Panc1 (cell line): ENCODE data around the gene SIGLEC5. TPM values are rescaled to one million over a fixed set of nuclear protein-coding genes. Genes with fewer than 3 reads are reported as not detected.

Experiments
- ATAC-seq: fragments of 200-7000 bp; cut with Tn5 transposase; 2 replicates; pipeline ENCODE4 v1.9.1; 2020; ENCODE audit warnings: mild to moderate bottlenecking, moderate library complexity
- BruUV-seq: library from RNA; stranded (reverse); fragments of 400-500 nt; replicated peaks from 2 replicates; lab custom pipeline; 2021; lab: Mats Ljungman, UMichigan
- CTCF ChIA-PET: fragments of 300-600 bp; sonication (Branson Sonifier 250); formaldehyde crosslinking; loops from one replicate; lab custom pipeline; 2022; ENCODE audit warnings: antibody characterized with exemption; lab: Charles Lee
- POLR2A ChIA-PET: fragments of 300-600 bp; sonication (Branson Sonifier 250); formaldehyde crosslinking; loops from one replicate; lab custom pipeline; 2022; ENCODE audit warnings: antibody characterized with exemption; lab: Charles Lee
- DNase-seq: peaks from one replicate; pipeline ENCODE4 v3.0.0-alpha.2; 2010; ENCODE audit warnings: low read depth, low spot score
- H3K27ac ChIP-seq: 2 replicates; pipeline ENCODE4 v1.5.1; 2011; ENCODE audit warnings: mild to moderate bottlenecking, low read length, inconsistent platforms
- H3K27me3 ChIP-seq: fragments of 200-500 bp; sonication (Bioruptor generic); 2 replicates; pipeline ENCODE4 v1.6.0; 2014; ENCODE audit warnings: low read length, inconsistent platforms; ENCODE audit not compliant: control insufficient read depth, insufficient read depth
- H3K36me3 ChIP-seq: fragments of 200-500 bp; sonication (Bioruptor generic); 2 replicates; pipeline ENCODE4 v1.5.1; 2014; ENCODE audit warnings: inconsistent platforms, mild to moderate bottlenecking, low read length, moderate library complexity; ENCODE audit not compliant: control insufficient read depth, insufficient read depth
- H3K4me1 ChIP-seq: 2 replicates; pipeline ENCODE4 v1.5.1; 2011; ENCODE audit warnings: inconsistent platforms, mild to moderate bottlenecking, low read length, moderate library complexity; ENCODE audit not compliant: control insufficient read depth, insufficient read depth
- H3K4me3 ChIP-seq, 2 experiments: 2 replicates each; pipeline ENCODE4 v1.5.1; 2011 to 2012; ENCODE audit warnings: low read depth in 2 of 2, low read length in 2 of 2, mild to moderate bottlenecking in 2 of 2, inconsistent platforms in 1 of 2, moderate library complexity in 1 of 2
- H3K9me3 ChIP-seq: fragments of 200-500 bp; sonication (Bioruptor generic); 2 replicates; pipeline ENCODE4 v1.5.1; 2014; ENCODE audit warnings: low read depth, mild to moderate bottlenecking, inconsistent platforms, low read length, moderate library complexity; ENCODE audit not compliant: control insufficient read depth, insufficient read depth
- CTCF ChIP-seq: fragments of 450-650 bp; IDR thresholded peaks from 2 replicates; pipeline ENCODE4 v1.5.1; 2017; ENCODE audit warnings: mild to moderate bottlenecking
- POLR2AphosphoS5 ChIP-seq: IDR thresholded peaks from 2 replicates; pipeline ENCODE4 v1.6.1; 2012; ENCODE audit warnings: mild to moderate bottlenecking, low read depth, low read length, moderate library complexity
- REST ChIP-seq, 2 experiments: IDR thresholded peaks; 2 replicates each; pipeline ENCODE4 v1.6.1; 2011 to 2012; ENCODE audit warnings: low read depth in 2 of 2, control low read depth in 1 of 2, low read length in 1 of 2, mild to moderate bottlenecking in 1 of 2, moderate library complexity in 1 of 2; ENCODE audit not compliant: insufficient read depth in 1 of 2
- SIN3A ChIP-seq: IDR thresholded peaks from 2 replicates; pipeline ENCODE4 v1.6.1; 2012; ENCODE audit warnings: low read depth, mild to moderate bottlenecking, low read length, moderate library complexity, borderline replicate concordance; ENCODE audit not compliant: insufficient read depth
- TCF7L2 ChIP-seq: IDR thresholded peaks from 2 replicates; pipeline ENCODE4 v1.6.1; 2011; ENCODE audit warnings: mild to moderate bottlenecking, low read depth, low read length, inconsistent platforms
- in situ Hi-C: cut with HindIII; loops from 2 replicates; pipeline ENCODE4 v1.10.0; 2016; ENCODE audit warnings: low sequenced_read_pairs, low pct_unique_long_range_greater_than_20kb
- intact Hi-C: fragments of 100-400 bp; cut with micrococcal nuclease; formaldehyde crosslinking; loops from one replicate; pipeline ENCODE4 v1.10.0; 2022; ENCODE audit not compliant: unreplicated experiment
- total RNA-seq: library from RNA; stranded (reverse); gene quantifications from one replicate; pipeline ENCODE4 v1.2.1, GENCODE V29; 2021; ENCODE audit not compliant: unreplicated experiment

SIGLEC5 gene
- total RNA-seq, 1 experiment from 2014 or later, result not detected

- Histone ChIP-seq H3K4me3 (no peak overlapping the region), H3K27ac (no peak overlapping the region), H3K27me3 (no peaks in the 10 kb centered on the region), H3K9me3 (no peaks in the 10 kb centered on the region), H3K36me3 (no peaks in the 10 kb centered on the region), H3K4me1 (no peaks in the 10 kb centered on the region)
- TF ChIP-seq REST (IDR thresholded peaks at IDR 0.05; ENCODE audit: insufficient read depth in 1 of 2, low read depth in 2 of 2, low read length in 1 of 2), result no peak
- no peak for TF ChIP-seq TCF7L2
- CTCF ChIA-PET, result no interaction called here
- BruUV-seq, result no TSS peak
- no peak for DNase-seq
- in situ Hi-C loops (no loop called here), intact Hi-C loops (no loop called here)
- no peak for ATAC-seq
- POLR2A ChIA-PET, result no interaction called here
These were observed 31.9 kb downstream of the SIGLEC5 start for GRCh38 chr19:51598159-51598915.

- ChIA-PET CTCF (no interaction called here), POLR2A (no interaction called here)
- ATAC-seq (no peak), DNase-seq (no peak)
- Histone ChIP-seq H3K4me3 (no peak overlapping the region), H3K4me1 (no peaks in the 10 kb centered on the region), H3K27ac (no peak overlapping the region), H3K27me3 (no peaks in the 10 kb centered on the region), H3K36me3 (no peaks in the 10 kb centered on the region), H3K9me3 (no peaks in the 10 kb centered on the region)
- BruUV-seq, result no TSS peak
- no peak for TF ChIP-seq SIN3A
- TF ChIP-seq POLR2AphosphoS5, result no peak
- no peak for TF ChIP-seq CTCF
- no peak for TF ChIP-seq REST (IDR thresholded peaks at IDR 0.05; ENCODE audit: insufficient read depth in 1 of 2, low read depth in 2 of 2, low read length in 1 of 2)
- TF ChIP-seq TCF7L2, result no peak
- intact Hi-C loops (no loop called here), in situ Hi-C loops (no loop called here)
These were observed 34.7 kb downstream of the SIGLEC5 start for GRCh38 chr19:51595190-51596175.
